Measurements from ENCODE around the gene PLA2G4F.

PLA2G4F gene

GRCh38 chr15:42156243-42156922 lies at the start of gene PLA2G4F:
PLA2G4F (minus strand) TSS chr15:42156636; CDS start chr15:42156549, 87 bp downstream.
- no peak for DNase-seq

GRCh38 chr15:42203891-42204290 lies 47.5 kb upstream of the PLA2G4F start:
- DNase-seq = no peak

GRCh38 chr15:42202653-42203052 lies 46.2 kb upstream of the PLA2G4F start:
- DNase-seq = no peak

GRCh38 chr15:42201801-42202200 lies 45.4 kb upstream of the PLA2G4F start:
- DNase-seq = no peak

- DNase-seq = no peak
Observed at GRCh38 chr15:42199126-42199525, 42.7 kb upstream of the PLA2G4F start.

GRCh38 chr15:42198516-42198915 lies 42.1 kb upstream of the PLA2G4F start:
- no peak for DNase-seq

GRCh38 chr15:42194513-42194912 lies 38.1 kb upstream of the PLA2G4F start:
- DNase-seq = no peak

- DNase-seq = no peak
Observed at GRCh38 chr15:42193383-42193782, 36.9 kb upstream of the PLA2G4F start.

GRCh38 chr15:42191610-42192346 lies 35.3 kb upstream of the PLA2G4F start:
- DNase-seq = no peak

- DNase-seq = no peak
Observed at GRCh38 chr15:42190370-42190769, 33.9 kb upstream of the PLA2G4F start.

GRCh38 chr15:42185801-42186200 lies 29.4 kb upstream of the PLA2G4F start:
- no peak for DNase-seq

- no peak for DNase-seq
Observed at GRCh38 chr15:42184736-42185135, 28.3 kb upstream of the PLA2G4F start.

- peak; percentile 69 for DNase-seq
Observed at GRCh38 chr15:42184296-42184695, 27.9 kb upstream of the PLA2G4F start.

GRCh38 chr15:42182961-42183360 lies 26.5 kb upstream of the PLA2G4F start:
- no peak for DNase-seq

GRCh38 chr15:42182328-42182886 lies 26.0 kb upstream of the PLA2G4F start:
- DNase-seq = no peak

- no peak for DNase-seq
Observed at GRCh38 chr15:42178056-42178455, 21.6 kb upstream of the PLA2G4F start.

GRCh38 chr15:42175671-42176070 lies 19.2 kb upstream of the PLA2G4F start:
- no peak for DNase-seq

GRCh38 chr15:42172475-42172874 lies 16.0 kb upstream of the PLA2G4F start:
- DNase-seq = no peak

- DNase-seq = no peak
Observed at GRCh38 chr15:42171795-42172194, 15.4 kb upstream of the PLA2G4F start.

GRCh38 chr15:42171122-42171521 lies 14.7 kb upstream of the PLA2G4F start:
- DNase-seq = no peak

GRCh38 chr15:42166225-42166940 lies 9.9 kb upstream of the PLA2G4F start:
- no peak for DNase-seq

- DNase-seq = no peak
Observed at GRCh38 chr15:42165106-42165505, 8.7 kb upstream of the PLA2G4F start.

GRCh38 chr15:42163947-42164550 lies 7.6 kb upstream of the PLA2G4F start:
- DNase-seq = no peak

All from SIG-M5 (cell line).